ENCODE results near the gene ZCCHC7. TPM values are rescaled to one million over a fixed set of nuclear protein-coding genes. Genes with fewer than 3 reads are reported as not detected.
A peak's percentile ranks its signal among the peaks of the same experiment; 100 is the strongest.

ZCCHC7 gene
- total and polyA plus RNA-seq, 9 of the 15 experiments (the other 6 are each of a cell fraction or from before 2014, with no cell fraction given), result 34.1 to 68.9 (median 48.8) TPM

DNA sequence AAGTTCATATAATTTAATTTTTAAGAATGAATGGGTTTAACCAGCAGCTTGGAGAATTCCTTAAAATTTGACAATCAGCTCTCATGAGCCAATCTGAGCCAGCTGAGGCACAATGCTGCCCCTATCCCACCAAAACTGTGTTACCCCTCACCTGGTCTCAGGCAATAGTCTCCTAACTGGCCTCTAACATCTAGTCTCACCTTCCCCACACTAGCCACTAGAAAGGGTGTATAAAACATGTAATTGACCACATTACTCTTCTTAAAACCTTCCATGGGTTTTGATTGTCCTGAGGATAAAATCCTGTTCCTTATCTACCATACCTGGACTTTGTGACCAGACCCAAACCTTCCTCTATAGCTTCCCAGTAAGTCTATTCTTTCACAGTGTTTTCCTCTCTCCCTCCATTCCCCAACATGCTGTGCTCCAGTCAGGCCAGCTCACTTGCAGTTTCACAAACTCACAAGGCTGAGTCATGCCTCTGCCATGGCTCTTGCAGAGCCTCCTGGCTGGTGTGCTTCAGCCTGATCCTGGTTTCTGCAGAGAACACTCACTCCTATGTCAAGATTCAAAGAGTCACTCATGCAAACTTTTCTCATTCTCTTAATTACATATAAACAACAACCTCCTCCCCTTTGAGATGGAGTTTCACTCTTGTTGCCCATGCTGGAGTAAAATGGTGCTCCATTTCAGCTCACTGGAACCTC lies 16.0 kb upstream of the ZCCHC7 start:
- in situ Hi-C loops (cut with MboI), result no loop called here
- H3K4me1 ChIP-seq (replicated peaks in 1 of 2; ENCODE audit: control insufficient read depth in 2 of 2, insufficient read depth in 2 of 2, low read length in 2 of 2), result peaks cover 6 to 15% of the 10 kb centered on the region in 2 experiments; a peak in 3 of 5 replicates
- H3K36me3 ChIP-seq (ENCODE audit: control insufficient read depth, insufficient read depth, low read length), result no peaks in the 10 kb centered on the region
- H3K79me2 ChIP-seq (ENCODE audit: control insufficient read depth, insufficient read depth, low read length), result no peaks in the 10 kb centered on the region
- DNase-seq (ENCODE audit: extremely low read depth in 1 of 4, low spot score in 3 of 4), result peak in 3 of 4 experiments; percentile 14 to 70 (median 27)
- peak; percentile 88 for ATAC-seq
- peak overlapping the region; percentile 69 for H2AFZ ChIP-seq (ENCODE audit: low read depth, low read length)
- no peaks in the 10 kb centered on the region for H4K20me1 ChIP-seq (replicated peaks; ENCODE audit: control insufficient read depth, insufficient read depth, low read length)
- no peaks in the 10 kb centered on the region for H3K9me1 ChIP-seq (ENCODE audit: control insufficient read depth, insufficient read depth, low read length)
- ChIA-PET CTCF (ENCODE audit: low intra/inter-chr PET ratio) (no interaction called here), POLR2A (interaction anchor here (0.9 to 2.9 kb wide), 5 partner anchors 13 to 28 kb away, joined by 3 to 26 read pairs (median 3); partner anchors contain the start of gene ZCCHC7)
- BruUV-seq (replicated peaks), result no TSS peak
- peak overlapping the region in 1 of 2 experiments; percentile 8; a peak in 1 of 4 replicates for H3K9ac ChIP-seq (ENCODE audit: insufficient read depth in 1 of 2, low read depth in 2 of 2, low read length in 2 of 2)
- no peak overlapping the region for H3K4me2 ChIP-seq (ENCODE audit: insufficient read depth, low read length)
- peak overlapping the region; percentile 7; the same call in 1 of the 3 replicates for H3K27ac ChIP-seq (ENCODE audit: extremely low read depth, low read depth, low read length)
- no peak overlapping the region for H3K4me3 ChIP-seq
- no peaks in the 10 kb centered on the region for H3K9me3 ChIP-seq (replicated peaks; ENCODE audit: control insufficient read depth, insufficient read depth, low read depth, low read length)
- H3K27me3 ChIP-seq (ENCODE audit: control insufficient read depth in 2 of 2, insufficient read depth in 2 of 2, low read length in 2 of 2), result no peaks in the 10 kb centered on the region
- intact Hi-C loops (cut with micrococcal nuclease), result no loop called here
- FAIRE-seq, result peak; percentile 80
- TF ChIP-seq CREB3L1 (IDR thresholded peaks at IDR 0.05; ENCODE audit: borderline replicate concordance, low read depth) (no peak), ZEB2 (IDR thresholded peaks at IDR 0.05) (no peak), FOXP1 (CRISPR knock-in tag; IDR thresholded peaks at IDR 0.05) (no peak), MAFK (IDR thresholded peaks at IDR 0.05; ENCODE audit: low read length) (peak; percentile 74), EHMT2 (IDR thresholded peaks at IDR 0.05) (peak; percentile 75; the same call in 1 of the 2 replicates), JUN (IDR thresholded peaks at IDR 0.05; ENCODE audit: borderline replicate concordance, low read depth, low read length) (peak; percentile 41; the same call in 1 of the 2 replicates), JUN (CRISPR knock-in tag; IDR thresholded peaks at IDR 0.05; ENCODE audit: borderline replicate concordance) (no peak), PTTG1 (tag; IDR thresholded peaks at IDR 0.05; ENCODE audit: low read depth) (0 out of 2 replicates have a peak, but pooled peaks have one; percentile 27), NFE2L1 (tag; IDR thresholded peaks at IDR 0.05; ENCODE audit: borderline replicate concordance, low read depth) (0 out of 2 replicates have a peak, but pooled peaks have one; percentile 11), ATF3 (IDR thresholded peaks at IDR 0.05) (peak; percentile 70), ATF3 (CRISPR knock-in tag; conservative IDR thresholded peaks at IDR 0.05) (no peak), HDAC2 (IDR thresholded peaks at IDR 0.05) (no peak)
- TF ChIP-seq, protein P1, sequence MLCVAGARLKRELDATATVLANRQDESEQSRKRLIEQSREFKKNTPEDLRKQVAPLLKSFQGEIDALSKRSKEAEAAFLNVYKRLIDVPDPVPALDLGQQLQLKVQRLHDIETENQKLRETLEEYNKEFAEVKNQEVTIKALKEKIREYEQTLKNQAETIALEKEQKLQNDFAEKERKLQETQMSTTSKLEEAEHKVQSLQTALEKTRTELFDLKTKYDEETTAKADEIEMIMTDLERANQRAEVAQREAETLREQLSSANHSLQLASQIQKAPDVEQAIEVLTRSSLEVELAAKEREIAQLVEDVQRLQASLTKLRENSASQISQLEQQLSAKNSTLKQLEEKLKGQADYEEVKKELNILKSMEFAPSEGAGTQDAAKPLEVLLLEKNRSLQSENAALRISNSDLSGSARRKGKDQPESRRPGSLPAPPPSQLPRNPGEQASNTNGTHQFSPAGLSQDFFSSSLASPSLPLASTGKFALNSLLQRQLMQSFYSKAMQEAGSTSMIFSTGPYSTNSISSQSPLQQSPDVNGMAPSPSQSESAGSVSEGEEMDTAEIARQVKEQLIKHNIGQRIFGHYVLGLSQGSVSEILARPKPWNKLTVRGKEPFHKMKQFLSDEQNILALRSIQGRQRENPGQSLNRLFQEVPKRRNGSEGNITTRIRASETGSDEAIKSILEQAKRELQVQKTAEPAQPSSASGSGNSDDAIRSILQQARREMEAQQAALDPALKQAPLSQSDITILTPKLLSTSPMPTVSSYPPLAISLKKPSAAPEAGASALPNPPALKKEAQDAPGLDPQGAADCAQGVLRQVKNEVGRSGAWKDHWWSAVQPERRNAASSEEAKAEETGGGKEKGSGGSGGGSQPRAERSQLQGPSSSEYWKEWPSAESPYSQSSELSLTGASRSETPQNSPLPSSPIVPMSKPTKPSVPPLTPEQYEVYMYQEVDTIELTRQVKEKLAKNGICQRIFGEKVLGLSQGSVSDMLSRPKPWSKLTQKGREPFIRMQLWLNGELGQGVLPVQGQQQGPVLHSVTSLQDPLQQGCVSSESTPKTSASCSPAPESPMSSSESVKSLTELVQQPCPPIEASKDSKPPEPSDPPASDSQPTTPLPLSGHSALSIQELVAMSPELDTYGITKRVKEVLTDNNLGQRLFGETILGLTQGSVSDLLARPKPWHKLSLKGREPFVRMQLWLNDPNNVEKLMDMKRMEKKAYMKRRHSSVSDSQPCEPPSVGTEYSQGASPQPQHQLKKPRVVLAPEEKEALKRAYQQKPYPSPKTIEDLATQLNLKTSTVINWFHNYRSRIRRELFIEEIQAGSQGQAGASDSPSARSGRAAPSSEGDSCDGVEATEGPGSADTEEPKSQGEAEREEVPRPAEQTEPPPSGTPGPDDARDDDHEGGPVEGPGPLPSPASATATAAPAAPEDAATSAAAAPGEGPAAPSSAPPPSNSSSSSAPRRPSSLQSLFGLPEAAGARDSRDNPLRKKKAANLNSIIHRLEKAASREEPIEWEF (CRISPR knock-in tag; IDR thresholded peaks at IDR 0.05), result no peak
